GM23338 (cell line): ENCODE measurements around the gene STAC2. TPM values are rescaled to one million over a fixed set of nuclear protein-coding genes. Genes with fewer than 3 reads are reported as not detected.

ENCODE experiments used
- ATAC-seq: fragments of 200-7000 bp; cut with Tn5 transposase; 3 replicates; pipeline ENCODE4 v1.9.1; 2020
- DNase-seq: peaks from one replicate; pipeline ENCODE4 v3.0.0-alpha.2; 2015; ENCODE audit warnings: low spot score
- H2AFZ ChIP-seq: fragments of 200-600 bp; sonication (generic); 2 replicates; pipeline ENCODE4 v1.8.0; 2016; ENCODE audit warnings: antibody characterized with exemption, mild to moderate bottlenecking, moderate library complexity
- H3F3A ChIP-seq: fragments of 200-600 bp; sonication (generic); replicated peaks from 2 replicates; pipeline ENCODE4 v1.8.0; 2017; ENCODE audit warnings: antibody characterized with exemption, mixed run types, low read depth
- H3K27ac ChIP-seq: fragments of 200-600 bp; sonication (generic); 2 replicates; pipeline ENCODE4 v1.6.1; 2016; ENCODE audit warnings: low read depth
- H3K27me3 ChIP-seq: fragments of 200-600 bp; sonication (generic); 2 replicates; pipeline ENCODE4 v1.8.0; 2016; ENCODE audit warnings: mild to moderate bottlenecking, mixed run types, moderate library complexity; ENCODE audit not compliant: insufficient read depth
- H3K36me3 ChIP-seq: fragments of 200-600 bp; sonication (generic); 2 replicates; pipeline ENCODE4 v1.8.0; 2016; ENCODE audit warnings: mild to moderate bottlenecking; ENCODE audit not compliant: insufficient read depth
- H3K4me1 ChIP-seq: fragments of 200-600 bp; sonication (generic); 2 replicates; pipeline ENCODE4 v1.8.0; 2016; ENCODE audit warnings: mild to moderate bottlenecking, moderate library complexity; ENCODE audit not compliant: insufficient read depth
- H3K4me2 ChIP-seq: fragments of 200-600 bp; sonication (generic); 2 replicates; pipeline ENCODE4 v1.7.1; 2017; ENCODE audit warnings: mixed run types
- H3K4me3 ChIP-seq: fragments of 200-600 bp; sonication (generic); 2 replicates; pipeline ENCODE4 v1.6.1; 2016; ENCODE audit warnings: mixed run types
- H3K79me2 ChIP-seq: fragments of 200-600 bp; sonication (generic); replicated peaks from 2 replicates; pipeline ENCODE4 v1.8.0; 2017; ENCODE audit warnings: mild to moderate bottlenecking; ENCODE audit not compliant: insufficient read depth
- H3K9me2 ChIP-seq: fragments of 200-600 bp; sonication (generic); 2 replicates; pipeline ENCODE4 v1.8.0; 2017; ENCODE audit not compliant: insufficient read depth
- H4K20me1 ChIP-seq: fragments of 200-600 bp; sonication (generic); replicated peaks from 2 replicates; pipeline ENCODE4 v1.8.0; 2017; ENCODE audit warnings: mild to moderate bottlenecking; ENCODE audit not compliant: insufficient read depth
- H3K27ac Mint-ChIP-seq: 2 replicates; pipeline ENCODE4 v1.8.0; 2020; ENCODE audit warnings: inconsistent platforms, mild to moderate bottlenecking, moderate library complexity, mixed read lengths
- H3K27me3 Mint-ChIP-seq: 3 replicates; pipeline ENCODE4 v1.8.0; 2022; ENCODE audit warnings: low read depth, mild to moderate bottlenecking, moderate library complexity, mixed read lengths, inconsistent platforms; ENCODE audit not compliant: insufficient read depth, poor library complexity
- H3K36me3 Mint-ChIP-seq: 3 replicates; pipeline ENCODE4 v1.8.0; 2021; ENCODE audit warnings: low read depth, mild to moderate bottlenecking, inconsistent platforms, moderate library complexity, mixed read lengths
- H3K4me1 Mint-ChIP-seq: 3 replicates; pipeline ENCODE4 v1.8.0; 2020; ENCODE audit warnings: mild to moderate bottlenecking, inconsistent platforms, mixed read lengths
- H3K4me3 Mint-ChIP-seq: 3 replicates; pipeline ENCODE4 v1.8.0; 2021; ENCODE audit warnings: moderate library complexity, mild to moderate bottlenecking, inconsistent platforms, mixed read lengths
- H3K9me3 Mint-ChIP-seq: 3 replicates; pipeline ENCODE4 v1.8.0; 2020; ENCODE audit warnings: moderate library complexity, mild to moderate bottlenecking, inconsistent platforms, mixed read lengths
- CREB1 ChIP-seq: fragments of 250-450 bp; sonication (Bioruptor Pico); IDR thresholded peaks from 2 replicates; pipeline ENCODE4 v1.5.0; 2020; ENCODE audit warnings: low read depth, mild to moderate bottlenecking, moderate library complexity
- CTCF ChIP-seq, 2 experiments: fragments of 200-600 bp in 1 of 2; sonication (generic) in 1 of 2; conservative IDR thresholded peaks; 2 replicates each; pipeline versions ENCODE4 v1.5.1 to v1.6.1; 2016 to 2017; ENCODE audit warnings: antibody characterized with exemption in 2 of 2, low read depth in 2 of 2, mild to moderate bottlenecking in 2 of 2, moderate library complexity in 1 of 2
- ETS1 ChIP-seq: IDR thresholded peaks from 2 replicates; pipeline ENCODE4 v1.6.1; 2016; ENCODE audit warnings: antibody characterized with exemption
- EZH2 ChIP-seq: fragments of 200-600 bp; sonication (generic); IDR thresholded peaks from one replicate; pipeline ENCODE4 v1.8.0; 2017; ENCODE audit warnings: antibody characterized with exemption, mild to moderate bottlenecking, low read depth; ENCODE audit not compliant: unreplicated experiment
- EZH2phosphoT487 ChIP-seq: fragments of 200-600 bp; sonication (generic); IDR thresholded peaks from one replicate; pipeline ENCODE4 v1.8.1; 2018; ENCODE audit warnings: antibody characterized with exemption; ENCODE audit not compliant: unreplicated experiment
- JUNB ChIP-seq: IDR thresholded peaks from one replicate; pipeline ENCODE4 v1.6.1; 2016; ENCODE audit warnings: antibody characterized with exemption; ENCODE audit not compliant: unreplicated experiment
- NANOG ChIP-seq: IDR thresholded peaks from 2 replicates; pipeline ENCODE4 v1.6.1; 2016; ENCODE audit warnings: antibody characterized with exemption, borderline replicate concordance
- POLR2AphosphoS5 ChIP-seq: IDR thresholded peaks from 2 replicates; pipeline ENCODE4 v1.6.1; 2016; ENCODE audit warnings: antibody characterized with exemption, low read depth
- REST ChIP-seq: IDR thresholded peaks from one replicate; pipeline ENCODE4 v1.6.1; 2018; ENCODE audit warnings: antibody characterized with exemption; ENCODE audit not compliant: unreplicated experiment
- STAT1 ChIP-seq: IDR thresholded peaks from one replicate; pipeline ENCODE4 v1.6.1; 2016; ENCODE audit warnings: antibody characterized with exemption; ENCODE audit not compliant: unreplicated experiment
- ZNF114 ChIP-seq: fragments of 250-450 bp; sonication (Bioruptor Pico); IDR thresholded peaks from 2 replicates; pipeline ENCODE4 v1.5.0; 2020; ENCODE audit warnings: mild to moderate bottlenecking, moderate library complexity
- ZNF331 ChIP-seq: fragments of 250-450 bp; sonication (Bioruptor Pico); IDR thresholded peaks from 2 replicates; pipeline ENCODE4 v1.5.0; 2020; ENCODE audit warnings: low read depth, mild to moderate bottlenecking, moderate library complexity
- ZNF462 ChIP-seq: fragments of 250-450 bp; sonication (Bioruptor Pico); IDR thresholded peaks from 2 replicates; pipeline ENCODE4 v1.5.0; 2020; ENCODE audit warnings: mild to moderate bottlenecking, moderate library complexity
- polyA plus RNA-seq: library from polyadenylated mRNA; unstranded; fragments of >200 nt; fragmentation: Nextera tagmentation; extraction: Ambion mirVana; gene quantifications from 2 replicates; pipeline ENCODE4 v1.2.1, GENCODE V29; 2016
- total RNA-seq: library from RNA; depleted of rRNA; stranded (reverse); fragments of >200 nt; shearing (Covaris generic); gene quantifications from 2 replicates; pipeline ENCODE4 v1.2.3, GENCODE V29; 2014

STAC2 gene
- total and polyA plus RNA-seq, 2 experiments from 2014 or later = 1.9 to 3.1 TPM

- Histone ChIP-seq H3K79me2 (no peaks in the 10 kb centered on the region), H3K9me2 (no peaks in the 10 kb centered on the region), H3K27ac (no peak overlapping the region), H2AFZ (no peak overlapping the region), H3F3A (peaks cover 3% of the 10 kb centered on the region; the same call in 1 of the 2 replicates), H3K4me2 (no peak overlapping the region), H4K20me1 (no peaks in the 10 kb centered on the region), H3K4me3 (no peak overlapping the region), H3K27me3 (no peaks in the 10 kb centered on the region), H3K36me3 (no peaks in the 10 kb centered on the region), H3K4me1 (peaks cover 5% of the 10 kb centered on the region; the same call in 1 of the 2 replicates)
- Mint-ChIP-seq H3K27me3 (peaks cover 18% of the 10 kb centered on the region), H3K4me1 (peaks cover 24% of the 10 kb centered on the region; the same call in 2 of the 3 replicates), H3K36me3 (no peaks in the 10 kb centered on the region), H3K9me3 (no peaks in the 10 kb centered on the region), H3K4me3 (no peak overlapping the region), H3K27ac (no peak overlapping the region)
- TF ChIP-seq ZNF462 (no peak), ETS1 (no peak), EZH2phosphoT487 (no peak), ZNF114 (no peak), CTCF (conservative IDR thresholded peaks at IDR 0.05; ENCODE audit: low read depth in 2 of 2) (no peak), POLR2AphosphoS5 (no peak), CREB1 (CRISPR knock-in tag) (no peak), EZH2 (no peak), REST (no peak), ZNF331 (no peak), NANOG (no peak), STAT1 (no peak), JUNB (no peak)
- DNase-seq = no peak
- ATAC-seq = no peak
Observed at GRCh38 chr17:39243155-39243554, 17.4 kb upstream of the STAC2 start.
